ENCODE results near the gene ZNF775. TPM values are rescaled to one million over a fixed set of nuclear protein-coding genes. Genes with fewer than 3 reads are reported as not detected.

ZNF775 gene
- polyA plus RNA-seq, 3 donors = 1.3 to 2.7 (median 1.4) TPM

- Histone ChIP-seq H3K4me1 (ENCODE audit: control insufficient read depth in 1 of 2, insufficient read depth in 2 of 2, low read length in 2 of 2) (no peaks in the 10 kb centered on the region), H3K9ac (ENCODE audit: insufficient read depth, low read length, poor library complexity, severe bottlenecking) (no peak overlapping the region), H3K36me3 (replicated peaks in 1 of 2; ENCODE audit: control insufficient read depth in 1 of 2, insufficient read depth in 2 of 2, low read length in 2 of 2) (peaks cover 18 to 33% of the 10 kb centered on the region in 2 donors), H3K79me2 (ENCODE audit: insufficient read depth, low read length) (no peaks in the 10 kb centered on the region), H3K9me3 (replicated peaks in 1 of 2; ENCODE audit: control insufficient read depth in 1 of 2, insufficient read depth in 1 of 2, low read length in 2 of 2) (no peaks in the 10 kb centered on the region), H3K4me2 (replicated peaks; ENCODE audit: extremely low read depth, low read length, poor library complexity, severe bottlenecking) (no peak overlapping the region), H3K27ac (ENCODE audit: low read depth in 1 of 2, low read length in 2 of 2) (no peak overlapping the region), H3K27me3 (ENCODE audit: control insufficient read depth in 2 of 2, insufficient read depth in 2 of 2, low read length in 2 of 2) (no peaks in the 10 kb centered on the region), H3K4me3 (replicated peaks in 1 of 3; ENCODE audit: low read depth in 2 of 3, low read length in 3 of 3) (no peak overlapping the region), H2AFZ (ENCODE audit: insufficient read depth, low read depth, low read length, poor library complexity, severe bottlenecking) (no peak overlapping the region), H4K20me1 (ENCODE audit: insufficient read depth, low read length) (no peaks in the 10 kb centered on the region)
- Mint-ChIP-seq H3K27ac (peak overlapping the region in 1 of 7 donors; percentile 50), H3K27me3 (ENCODE audit: low read depth in 3 of 3) (peaks cover 0 to 3% (median under 1%) of the 10 kb centered on the region in 3 donors), H3K4me3 (no peak overlapping the region), H3K36me3 (peaks cover 28% of the 10 kb centered on the region in 2 donors), H3K4me1 (no peaks in the 10 kb centered on the region), H3K9me3 (peaks cover 0 to 3% (median 0%) of the 10 kb centered on the region in 7 donors)
- intact Hi-C loops (cut with micrococcal nuclease) = loop anchor here in 1 of 2 donors (10.0 kb wide), 1 partner anchor 54 kb away; the partner anchor contains the start of gene RARRES2
- TF ChIP-seq CTCF (IDR thresholded peaks at IDR 0.05) = no peak
- no peak for DNase-seq
- WGBS (ENCODE audit: insufficient coverage) = 99% methylated on average over 23 of the region's 27 CpGs
Measured at GRCh38 chr7:150398108-150398964, 19.2 kb downstream of the ZNF775 start.

GRCh38 chr7:150398965-150399320 lies 19.8 kb downstream of the ZNF775 start:
- Histone ChIP-seq H3K4me1 (ENCODE audit: control insufficient read depth in 1 of 2, insufficient read depth in 2 of 2, low read length in 2 of 2) (peaks cover 3% of the 10 kb centered on the region in 2 donors), H3K36me3 (replicated peaks in 1 of 2; ENCODE audit: control insufficient read depth in 1 of 2, insufficient read depth in 2 of 2, low read length in 2 of 2) (peaks cover 18 to 33% of the 10 kb centered on the region in 2 donors), H3K27ac (ENCODE audit: low read depth in 1 of 2, low read length in 2 of 2) (no peak overlapping the region), H4K20me1 (ENCODE audit: insufficient read depth, low read length) (no peaks in the 10 kb centered on the region), H3K9me3 (replicated peaks in 1 of 2; ENCODE audit: control insufficient read depth in 1 of 2, insufficient read depth in 1 of 2, low read length in 2 of 2) (no peaks in the 10 kb centered on the region), H3K4me3 (replicated peaks in 1 of 3; ENCODE audit: low read depth in 2 of 3, low read length in 3 of 3) (no peak overlapping the region), H3K79me2 (ENCODE audit: insufficient read depth, low read length) (no peaks in the 10 kb centered on the region), H2AFZ (ENCODE audit: insufficient read depth, low read depth, low read length, poor library complexity, severe bottlenecking) (no peak overlapping the region), H3K9ac (ENCODE audit: insufficient read depth, low read length, poor library complexity, severe bottlenecking) (no peak overlapping the region), H3K4me2 (replicated peaks; ENCODE audit: extremely low read depth, low read length, poor library complexity, severe bottlenecking) (no peak overlapping the region), H3K27me3 (ENCODE audit: control insufficient read depth in 2 of 2, insufficient read depth in 2 of 2, low read length in 2 of 2) (no peaks in the 10 kb centered on the region)
- no CpG with 5 or more reads among the region's 2 CpGs for WGBS (ENCODE audit: insufficient coverage)
- intact Hi-C loops (cut with micrococcal nuclease) = loop anchor here in 1 of 2 donors (10.0 kb wide), 1 partner anchor 54 kb away; the partner anchor contains the start of gene RARRES2
- DNase-seq = no peak
- Mint-ChIP-seq H3K9me3 (peaks cover 0 to 3% (median 0%) of the 10 kb centered on the region in 7 donors), H3K36me3 (peaks cover 28% of the 10 kb centered on the region in 2 donors), H3K4me3 (no peak overlapping the region), H3K4me1 (peaks cover 4% of the 10 kb centered on the region), H3K27ac (peak overlapping the region in 2 of 7 donors; percentile 50 to 51), H3K27me3 (ENCODE audit: low read depth in 3 of 3) (peaks cover 0 to 3% (median 2%) of the 10 kb centered on the region in 3 donors)
- no peak for TF ChIP-seq CTCF (IDR thresholded peaks at IDR 0.05)
